WI38 (cell line): ENCODE data around the gene MAK.
"Not testable (repeated sequence)": the region's sequence is repeated elsewhere in the genome, so short reads cannot be mapped to it uniquely, and the experiment has no call there.

ENCODE experiments used
- H3K4me3 ChIP-seq: 2 replicates; pipeline ENCODE4 v1.5.1; 2011; ENCODE audit warnings: low read depth, mild to moderate bottlenecking, control low read depth, low read length
- TF ChIP-seq, protein P1 (sequence below): IDR thresholded peaks from 2 replicates; pipeline ENCODE4 v1.5.1; 2012; ENCODE audit warnings: low read depth, mild to moderate bottlenecking, control low read depth, low read length

Gene MAK

DNA sequence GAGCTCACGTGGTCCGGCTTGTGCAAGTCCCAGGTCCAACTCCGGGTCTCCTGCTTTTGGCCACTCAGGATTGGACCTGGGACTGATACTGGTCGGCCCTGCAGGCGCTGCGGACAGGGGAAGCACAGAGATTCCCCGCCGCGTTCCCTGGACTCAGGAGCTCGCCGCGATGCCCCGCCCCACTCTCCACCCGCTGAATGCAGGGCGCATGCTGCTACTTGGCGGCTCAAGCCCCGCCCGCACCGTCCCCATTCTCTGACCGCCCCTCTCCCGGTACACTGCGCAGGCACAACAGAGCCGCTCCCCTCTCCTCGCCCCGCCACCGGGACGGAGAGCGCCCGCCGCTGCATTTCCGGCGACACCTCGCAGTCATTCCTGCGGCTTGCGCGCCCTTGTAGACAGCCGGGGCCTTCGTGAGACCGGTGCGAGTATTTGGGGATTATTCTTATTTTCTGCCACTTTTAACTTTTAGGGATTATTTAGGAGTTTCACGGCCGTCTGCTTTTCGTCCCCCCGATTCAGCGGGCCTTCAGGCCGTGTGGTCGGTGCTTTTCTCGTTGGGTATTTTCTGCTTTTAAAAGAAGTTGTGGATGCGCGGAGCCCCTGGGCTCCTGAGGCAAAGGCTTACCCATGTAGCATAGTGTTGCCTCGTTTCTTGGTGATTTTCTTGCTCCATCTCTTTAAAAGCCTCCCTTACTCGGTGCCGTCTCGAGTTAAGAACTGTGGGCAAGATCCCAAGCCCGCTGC is 115.3 kb downstream of the MAK start, which contains the start of gene TMEM14C:
TSS of gene TMEM14C (plus strand) at position 251 of the 747 bp plus-strand sequence. CDS start 1,544 bp downstream, outside the sequence.
- TF ChIP-seq, protein P1, sequence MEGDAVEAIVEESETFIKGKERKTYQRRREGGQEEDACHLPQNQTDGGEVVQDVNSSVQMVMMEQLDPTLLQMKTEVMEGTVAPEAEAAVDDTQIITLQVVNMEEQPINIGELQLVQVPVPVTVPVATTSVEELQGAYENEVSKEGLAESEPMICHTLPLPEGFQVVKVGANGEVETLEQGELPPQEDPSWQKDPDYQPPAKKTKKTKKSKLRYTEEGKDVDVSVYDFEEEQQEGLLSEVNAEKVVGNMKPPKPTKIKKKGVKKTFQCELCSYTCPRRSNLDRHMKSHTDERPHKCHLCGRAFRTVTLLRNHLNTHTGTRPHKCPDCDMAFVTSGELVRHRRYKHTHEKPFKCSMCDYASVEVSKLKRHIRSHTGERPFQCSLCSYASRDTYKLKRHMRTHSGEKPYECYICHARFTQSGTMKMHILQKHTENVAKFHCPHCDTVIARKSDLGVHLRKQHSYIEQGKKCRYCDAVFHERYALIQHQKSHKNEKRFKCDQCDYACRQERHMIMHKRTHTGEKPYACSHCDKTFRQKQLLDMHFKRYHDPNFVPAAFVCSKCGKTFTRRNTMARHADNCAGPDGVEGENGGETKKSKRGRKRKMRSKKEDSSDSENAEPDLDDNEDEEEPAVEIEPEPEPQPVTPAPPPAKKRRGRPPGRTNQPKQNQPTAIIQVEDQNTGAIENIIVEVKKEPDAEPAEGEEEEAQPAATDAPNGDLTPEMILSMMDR = no peak
- peak within 1 kb of the TSS; percentile 82 for H3K4me3 ChIP-seq

DNA sequence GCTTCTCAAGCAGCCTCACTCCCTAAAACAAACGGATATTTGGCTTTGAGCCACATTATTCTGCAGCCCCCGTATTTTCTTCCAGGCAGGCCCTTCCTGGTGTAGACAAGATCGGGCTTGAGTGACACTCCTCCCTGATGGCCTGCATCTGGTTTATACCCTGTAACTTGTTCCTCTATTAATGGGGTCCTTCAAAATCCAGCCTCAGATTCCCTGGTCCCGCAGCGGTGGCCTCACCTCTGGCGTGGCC is 115.8 kb downstream of the MAK start:
- peak overlapping the region; percentile 82 for H3K4me3 ChIP-seq

DNA sequence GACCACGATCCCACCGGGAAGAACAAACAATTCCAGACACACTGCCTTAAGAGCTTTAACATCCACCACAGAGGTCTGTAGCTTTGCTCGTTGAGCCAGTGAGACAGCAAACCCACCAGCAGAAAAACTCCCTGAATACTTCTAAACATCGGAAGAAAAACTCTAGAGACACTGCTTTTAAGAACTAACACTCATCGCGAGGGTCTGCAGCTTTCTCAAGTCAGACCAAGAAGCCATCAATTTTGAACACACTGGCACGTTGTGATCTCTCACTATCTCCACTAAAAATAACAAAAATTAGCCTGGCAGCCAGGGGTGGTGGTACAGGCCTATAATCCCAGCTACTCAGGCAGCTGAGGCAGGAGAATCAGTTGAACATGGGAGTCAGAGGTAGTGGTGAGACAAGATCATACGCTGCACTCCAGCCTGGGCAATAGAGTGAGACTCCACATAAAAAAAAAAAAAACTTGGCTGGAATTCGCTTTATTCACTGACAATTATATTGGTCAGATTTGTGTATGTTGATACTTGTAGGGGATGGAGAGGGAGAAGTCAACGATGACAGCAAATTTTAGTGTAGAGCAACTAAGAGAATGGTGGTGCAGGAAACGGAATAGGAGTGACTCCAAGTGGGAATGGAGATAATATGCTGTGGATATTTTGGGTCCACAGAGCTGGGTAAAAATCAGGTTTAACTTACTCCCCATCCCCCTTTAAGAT is 116.3 kb downstream of the MAK start:
- TF ChIP-seq, protein P1 = no peak
- peak overlapping the region; percentile 82 for H3K4me3 ChIP-seq

More for the DNA sequence above, 115.8 kb downstream of the MAK start:
- TF ChIP-seq, protein P1 = no peak

DNA sequence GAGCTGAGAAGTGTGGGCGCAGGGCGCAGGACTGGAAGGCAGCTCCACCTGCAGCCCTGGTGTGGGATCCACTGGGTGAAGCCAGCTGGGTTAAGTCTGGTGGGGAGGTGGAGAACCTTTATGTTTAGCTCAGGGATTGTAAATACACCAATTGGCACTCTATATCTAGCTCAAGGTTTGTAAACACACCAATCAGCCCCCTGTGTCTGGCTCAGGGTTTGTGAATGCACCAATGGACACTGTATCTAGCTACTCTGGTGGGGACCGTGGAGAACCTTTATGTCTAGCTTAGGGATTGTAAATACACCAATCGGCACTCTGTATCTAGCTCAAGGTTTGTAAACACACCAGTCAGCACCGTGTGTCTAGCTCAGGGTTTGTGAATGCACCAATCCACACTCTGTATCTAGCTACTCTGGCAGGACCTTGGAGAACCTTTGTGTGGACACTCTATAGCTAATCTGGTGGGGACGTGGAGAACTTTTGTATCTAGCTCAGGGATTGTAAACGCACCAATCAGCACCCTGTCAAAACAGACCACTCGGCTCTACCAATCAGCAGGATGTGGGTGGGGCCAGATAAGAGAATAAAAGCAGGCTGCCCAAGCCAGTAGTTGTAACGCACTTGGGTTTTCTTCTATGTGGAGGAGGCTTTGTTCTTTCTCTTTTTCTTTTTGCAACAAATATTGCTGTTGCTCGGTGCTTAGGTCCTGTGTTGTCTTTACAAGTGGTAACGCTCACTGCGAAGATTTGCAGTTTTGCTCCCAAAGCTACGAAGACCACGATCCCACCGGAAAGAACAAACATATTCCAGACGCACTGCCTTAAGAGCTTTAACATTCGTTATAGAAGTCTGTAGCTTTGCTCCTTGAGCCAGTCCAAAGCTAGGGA is 117.1 kb downstream of the MAK start:
- not testable (repeated sequence) for H3K4me3 ChIP-seq

DNA sequence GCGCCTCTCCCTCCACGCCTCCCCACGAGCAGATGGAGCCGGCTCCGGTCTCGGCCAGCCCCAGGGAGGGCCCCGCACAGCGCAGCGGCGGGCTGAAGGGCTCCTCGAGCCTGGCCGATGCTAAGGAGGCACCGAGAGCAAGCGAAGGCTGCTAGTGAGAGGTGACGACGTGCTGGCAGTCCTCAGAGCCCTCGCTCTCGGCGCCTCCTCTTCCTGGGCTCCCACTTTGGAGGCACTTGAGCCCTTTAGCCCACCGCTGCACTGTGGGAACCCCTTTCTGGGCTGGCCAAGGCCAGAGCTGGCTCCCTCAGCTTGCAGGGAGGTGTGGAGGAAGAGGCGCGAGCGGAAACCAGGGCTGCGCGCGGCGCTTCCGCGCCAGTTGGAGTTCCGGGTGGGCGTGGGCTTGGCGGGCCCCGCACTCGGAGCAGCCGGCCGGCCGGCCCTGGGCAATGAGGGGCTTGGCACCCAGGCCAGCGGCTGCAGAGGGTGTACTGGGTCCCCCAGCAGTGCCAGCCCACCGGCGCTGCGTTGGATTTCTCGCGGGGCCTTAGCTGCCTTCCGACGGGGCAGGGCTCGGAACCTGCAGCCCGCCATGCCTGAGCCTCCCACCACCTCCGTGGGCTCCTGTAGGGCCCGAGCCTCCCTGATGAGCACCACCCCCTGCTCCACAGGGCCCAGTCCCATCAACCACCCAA is 117.9 kb downstream of the MAK start:
- H3K4me3 ChIP-seq = peak overlapping the region; percentile 35
- TF ChIP-seq, protein P1 = no peak

DNA sequence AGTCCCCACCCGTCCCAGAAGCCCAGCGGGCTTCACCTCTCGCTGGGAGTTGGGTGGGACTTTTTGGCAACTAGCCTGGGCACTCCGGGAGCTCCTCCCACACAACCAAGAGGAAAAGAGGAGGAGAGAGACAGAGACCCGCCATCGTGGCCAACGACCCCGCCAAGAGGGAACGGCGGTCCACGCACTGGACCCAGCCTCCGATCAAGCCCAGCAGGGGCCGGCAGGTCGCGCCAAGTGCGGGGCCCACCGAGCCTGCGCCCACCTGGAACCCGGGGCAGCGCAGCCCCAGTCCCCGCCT is 118.4 kb downstream of the MAK start:
- peak overlapping the region; percentile 35 for H3K4me3 ChIP-seq
- TF ChIP-seq, protein P1 = no peak

DNA sequence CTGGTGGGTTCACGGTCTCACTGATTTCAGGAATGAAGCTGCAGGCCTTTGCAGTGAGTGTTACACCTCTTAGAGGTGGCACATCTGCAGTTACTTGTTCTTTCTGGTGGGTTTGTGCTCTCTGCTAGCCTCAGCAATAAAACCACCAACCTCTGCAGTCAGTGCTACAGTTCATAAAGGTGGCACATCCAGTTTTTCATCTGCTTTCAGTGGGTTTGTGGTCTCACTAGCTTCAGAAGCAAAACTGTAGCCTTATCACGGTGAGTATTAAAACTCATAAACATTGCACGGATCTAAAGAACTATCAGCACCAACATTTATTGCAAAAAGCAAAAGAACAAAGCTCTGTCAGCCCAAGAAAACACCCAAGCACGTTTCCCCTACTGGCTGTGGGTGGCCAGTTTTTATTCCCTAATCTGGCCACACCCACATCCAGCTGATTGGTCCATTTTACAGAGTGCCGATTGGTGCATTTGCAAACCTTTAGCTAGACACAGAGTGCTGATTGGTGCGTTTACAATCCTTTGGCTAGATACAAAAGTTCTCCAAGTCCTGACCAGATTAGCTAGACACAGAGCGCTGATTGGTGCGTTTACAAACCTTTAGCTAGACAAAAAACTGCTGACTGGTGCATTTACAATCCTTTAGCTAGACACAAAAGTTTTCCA is 118.9 kb downstream of the MAK start:
- TF ChIP-seq, protein P1 = no peak
- H3K4me3 ChIP-seq = no peak overlapping the region
